Stomach (tissue), 19 donors: ENCODE data around the gene OR10H3. TPM values are rescaled to one million over a fixed set of nuclear protein-coding genes. Genes with fewer than 3 reads are reported as not detected.

Source experiments
- DNase-seq, 2 donors: peaks; one replicate each; pipeline versions ENCODE4 v3.0.0 to v3.0.0-alpha.2; 2013 to 2019
- H3K27ac ChIP-seq, 5 donors: fragments of 200-600 bp in 4 of 5; sonication (generic) in 4 of 5; one replicate each; pipeline ENCODE4 v1.5.1; 2013 to 2019; ENCODE audit warnings: mild to moderate bottlenecking in 1 of 5, moderate library complexity in 1 of 5
- H3K27me3 ChIP-seq, 3 donors: fragments of 200-600 bp; sonication (generic); one replicate each; pipeline ENCODE4 v1.5.1; 2017 to 2019; ENCODE audit warnings: mixed run types in 1 of 3
- H3K36me3 ChIP-seq, 4 donors: fragments of 200-600 bp; sonication (generic); 1 replicate in 3 of 4; 2 replicates in 1 of 4; pipeline ENCODE4 v1.5.1; 2016 to 2019
- H3K4me1 ChIP-seq, 4 donors: fragments of 200-600 bp; sonication (generic); one replicate each; pipeline ENCODE4 v1.5.1; 2016 to 2019
- H3K4me3 ChIP-seq, 4 donors: fragments of 200-600 bp; sonication (generic) in 3 of 4; one replicate each; pipeline ENCODE4 v1.5.1; 2016 to 2019; ENCODE audit warnings: mild to moderate bottlenecking in 1 of 4
- H3K9me3 ChIP-seq, 4 donors: fragments of 200-600 bp; sonication (generic); one replicate each; pipeline ENCODE4 v1.5.1; 2016 to 2019
- CTCF ChIP-seq, 7 experiments: fragments of 450-650 bp in 4 of 7; fragments of 200-600 bp in 3 of 7; sonication (generic) in 3 of 7; IDR thresholded peaks; one replicate each; pipeline ENCODE4 v1.5.1; 2016 to 2019; ENCODE audit warnings: antibody characterized with exemption in 7 of 7, control low read depth in 2 of 7, mild to moderate bottlenecking in 1 of 7
- EP300 ChIP-seq: sonication (generic); formaldehyde crosslinking; IDR thresholded peaks from one replicate; pipeline ENCODE4 v1.6.1; 2017; ENCODE audit warnings: antibody characterized with exemption
- POLR2A ChIP-seq, 4 donors: fragments of 450-650 bp; IDR thresholded peaks; one replicate each; pipeline ENCODE4 v1.6.1; 2016; ENCODE audit warnings: antibody characterized with exemption in 4 of 4, control low read depth in 2 of 4, mild to moderate bottlenecking in 1 of 4, moderate library complexity in 1 of 4
- POLR2AphosphoS5 ChIP-seq, 3 donors: sonication (generic); formaldehyde crosslinking; IDR thresholded peaks; one replicate each; pipeline ENCODE4 v1.6.1; 2016; ENCODE audit warnings: antibody characterized with exemption in 3 of 3
- WGBS, 5 donors: extraction: QIAGEN DNeasy Blood & Tissue Kit in 3 of 5; methylation state at CpG; one replicate each; pipeline versions ENCODE4 v1.1.5 to v1.1.7; 2013 to 2018; 5-methylcytosine and 5-hydroxymethylcytosine counted together
- intact Hi-C: fragments of 100-400 bp; cut with DNase I; formaldehyde crosslinking; loops from one replicate; pipeline ENCODE4 v1.15.1; 2023; ENCODE audit warnings: low total_unique reads
- long read RNA-seq, 10 donors: transcript quantifications; one replicate each; lab custom pipeline, GENCODE V29; 2026
- polyA plus RNA-seq, 3 donors: library from polyadenylated mRNA; stranded (reverse); fragments of 200-250 nt; gene quantifications; one replicate each; pipeline ENCODE4 v1.2.3, GENCODE V29; 2013
- total RNA-seq, 5 donors: library from RNA; depleted of rRNA; stranded (reverse); fragments of >200 nt; gene quantifications; one replicate each; pipeline versions ENCODE4 v1.1.0 to v1.2.3, GENCODE V29; 2014 to 2016
- donor health status: healthy with polysubstance abuse.
- donor health status: Bipolar disorder and iron deficiency.
- donor health status: healthy.

OR10H3 gene
- total RNA-seq (not detected), polyA plus RNA-seq (not detected)
- long read RNA-seq, donor 1, result 0 reads
- long read RNA-seq, donor 2, result 0 reads
- long read RNA-seq, donor 3, result 0 reads
- long read RNA-seq, donor 4, result 0 reads
- long read RNA-seq, donor 5, result 0 reads
- long read RNA-seq, donor 6, result 0 reads
- long read RNA-seq, donor 7, result 0 reads
- long read RNA-seq, donor 8, result 0 reads
- long read RNA-seq, donor 9, result 0 reads
- long read RNA-seq, donor 10, result 0 reads

DNA sequence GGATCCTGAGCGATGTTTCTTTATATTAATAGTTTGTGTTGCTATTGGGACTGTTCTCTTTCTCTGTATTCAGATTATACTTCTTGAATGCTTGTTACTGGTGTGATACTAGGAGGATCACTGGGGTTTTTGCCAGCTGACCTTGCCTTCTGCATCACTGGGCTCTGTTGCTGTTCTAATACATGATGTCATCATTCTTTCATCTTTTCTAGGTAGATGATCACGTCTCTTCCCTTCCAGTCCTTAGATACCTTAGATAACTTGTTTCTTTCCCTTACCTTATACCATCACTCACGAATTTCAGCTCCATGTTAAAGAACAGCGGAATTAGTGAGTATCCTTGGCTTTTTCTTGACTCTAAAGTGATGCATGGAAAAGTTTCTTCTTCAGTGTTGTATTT lies at the start of gene OR10H3:
TSS of gene OR10H3 (plus strand) at position 264 of the 400 bp plus-strand sequence. CDS start 3,408 bp downstream, outside the sequence.
- Histone ChIP-seq H3K4me3 (no peak within 1 kb of the TSS), H3K27me3 (peaks cover 0 to 2% (median 0%) of the 10 kb centered on the region in 3 donors), H3K27ac (no peak within 1 kb of the TSS), H3K36me3 (no peaks in the 10 kb centered on the region), H3K9me3 (peaks cover 0 to 22% (median 20%) of the 10 kb centered on the region in 4 donors), H3K4me1 (no peaks in the 10 kb centered on the region)
- TF ChIP-seq POLR2A (IDR thresholded peaks at IDR 0.05) (no peak), EP300 (no peak), CTCF (IDR thresholded peaks at IDR 0.05) (no peak), POLR2AphosphoS5 (IDR thresholded peaks at IDR 0.05) (no peak)
- intact Hi-C loops, result no loop called here
- 58 to 66% (median 63%) methylated on average over 4 of the region's 4 CpGs for WGBS, 5 donors
- no peak for DNase-seq

DNA sequence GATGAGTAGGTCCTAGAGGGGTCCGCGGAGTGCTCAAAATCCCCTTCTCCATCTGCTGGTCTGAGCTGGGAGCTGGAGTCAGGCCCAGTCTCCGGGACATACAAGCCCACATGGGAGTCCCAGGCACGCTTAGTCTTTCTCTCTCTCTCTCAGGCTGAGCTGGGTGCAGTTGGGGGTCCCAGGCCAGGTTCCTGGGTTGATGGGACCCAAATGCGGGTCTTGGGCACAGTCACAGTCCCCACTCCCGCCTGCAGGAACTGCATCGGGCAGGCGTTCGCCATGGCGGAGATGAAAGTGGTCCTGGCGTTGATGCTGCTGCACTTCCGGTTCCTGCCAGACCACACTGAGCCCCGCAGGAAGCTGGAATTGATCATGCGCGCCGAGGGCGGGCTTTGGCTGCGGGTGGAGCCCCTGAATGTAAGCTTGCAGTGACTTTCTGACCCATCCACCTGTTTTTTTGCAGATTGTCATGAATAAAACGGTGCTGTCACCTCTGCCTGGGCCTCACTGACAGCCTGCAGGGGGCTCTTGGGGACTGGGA lies 41.1 kb upstream of the OR10H3 start:
- Histone ChIP-seq H3K4me1 (peaks cover 0 to under 1% (median 0%) of the 10 kb centered on the region in 4 donors), H3K4me3 (no peak overlapping the region), H3K36me3 (peaks cover 0 to 29% (median 21%) of the 10 kb centered on the region in 4 donors), H3K9me3 (no peaks in the 10 kb centered on the region), H3K27ac (no peak overlapping the region), H3K27me3 (no peaks in the 10 kb centered on the region)
- 76 to 81% (median 79%) methylated on average over 11 to 19 of the region's 19 CpGs for WGBS, 5 donors
- no peak for TF ChIP-seq CTCF (IDR thresholded peaks at IDR 0.05)
- TF ChIP-seq EP300, result no peak
- TF ChIP-seq POLR2A (IDR thresholded peaks at IDR 0.05), result no peak
- no peak for TF ChIP-seq POLR2AphosphoS5 (IDR thresholded peaks at IDR 0.05)
- intact Hi-C loops, result no loop called here
- DNase-seq, result no peak

DNA sequence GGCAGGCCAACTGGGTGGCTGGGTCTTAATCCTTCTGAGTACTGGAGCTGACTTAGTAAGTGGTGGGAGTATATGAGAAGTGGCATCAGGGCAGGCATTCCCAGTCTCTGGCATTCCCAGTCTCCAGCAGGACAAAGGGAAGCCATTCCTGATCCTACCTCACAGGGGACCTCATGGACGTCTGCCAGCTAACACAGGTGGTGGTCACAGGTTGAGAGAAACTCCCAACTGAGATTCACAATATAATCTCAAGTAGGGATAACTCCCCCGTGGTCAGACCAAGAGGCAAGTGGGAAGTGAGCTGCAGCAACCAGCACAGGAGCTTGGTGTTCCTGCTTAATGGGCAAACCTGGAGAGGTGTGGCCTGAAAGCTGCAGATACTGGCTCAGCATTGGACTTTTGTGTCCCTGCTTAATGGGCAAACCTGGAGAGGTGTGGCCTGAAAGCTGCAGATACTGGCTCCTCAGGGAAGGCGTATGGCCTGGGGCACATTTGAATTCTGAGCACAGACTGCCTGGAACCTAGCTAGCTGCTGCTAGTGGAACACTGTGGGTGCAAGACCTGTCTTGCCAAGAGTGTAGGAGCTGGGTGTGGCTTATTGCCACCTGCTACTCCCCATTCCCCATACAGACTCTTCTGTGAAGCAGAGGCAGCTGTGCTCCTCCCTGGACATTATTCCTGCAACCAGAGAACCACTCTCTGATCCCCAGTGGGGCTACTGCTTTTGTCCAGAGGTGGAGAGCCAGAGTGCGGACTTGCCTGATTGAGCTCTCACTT lies 35.8 kb upstream of the OR10H3 start:
- H3K4me3 ChIP-seq, result no peak overlapping the region
- peak in 1 of 2 donors; percentile 68 for DNase-seq
- peak overlapping the region in 1 of 5 donors; percentile 8 for H3K27ac ChIP-seq
- H3K4me1 ChIP-seq, result peaks cover 9 to 19% (median 16%) of the 10 kb centered on the region in 4 donors
- WGBS, 5 donors, result 35 to 68% (median 50%) methylated on average over 4 of the region's 4 CpGs
- intact Hi-C loops, result no loop called here
- TF ChIP-seq EP300 (no peak), CTCF (IDR thresholded peaks at IDR 0.05) (no peak), POLR2AphosphoS5 (IDR thresholded peaks at IDR 0.05) (no peak), POLR2A (IDR thresholded peaks at IDR 0.05) (no peak)
- H3K36me3 ChIP-seq, result peaks cover 0 to 19% (median 12%) of the 10 kb centered on the region in 4 donors
- H3K9me3 ChIP-seq, result no peaks in the 10 kb centered on the region
- no peaks in the 10 kb centered on the region for H3K27me3 ChIP-seq

GRCh38 chr19:15702534-15702930 lies 35.3 kb upstream of the OR10H3 start:
- WGBS, 5 donors, result 7 to 14% (median 9%) methylated on average over 5 to 7 of the region's 7 CpGs
- Histone ChIP-seq H3K27me3 (no peaks in the 10 kb centered on the region), H3K36me3 (peaks cover 0 to 13% (median 6%) of the 10 kb centered on the region in 4 donors), H3K4me1 (peaks cover 9 to 19% (median 16%) of the 10 kb centered on the region in 4 donors), H3K4me3 (no peak overlapping the region), H3K9me3 (no peaks in the 10 kb centered on the region), H3K27ac (no peak overlapping the region)
- peak; percentile 64 to 89 for DNase-seq
- intact Hi-C loops, result no loop called here
- TF ChIP-seq POLR2AphosphoS5 (IDR thresholded peaks at IDR 0.05) (peak in 2 of 3 donors; percentile 19 to 59), CTCF (IDR thresholded peaks at IDR 0.05) (no peak)
